Measurements from ENCODE around the gene TIE1. TPM values are rescaled to one million over a fixed set of nuclear protein-coding genes. Genes with fewer than 3 reads are reported as not detected.

The TIE1 gene
- total RNA-seq, 1 experiment from 2014 or later = not detected

DNA sequence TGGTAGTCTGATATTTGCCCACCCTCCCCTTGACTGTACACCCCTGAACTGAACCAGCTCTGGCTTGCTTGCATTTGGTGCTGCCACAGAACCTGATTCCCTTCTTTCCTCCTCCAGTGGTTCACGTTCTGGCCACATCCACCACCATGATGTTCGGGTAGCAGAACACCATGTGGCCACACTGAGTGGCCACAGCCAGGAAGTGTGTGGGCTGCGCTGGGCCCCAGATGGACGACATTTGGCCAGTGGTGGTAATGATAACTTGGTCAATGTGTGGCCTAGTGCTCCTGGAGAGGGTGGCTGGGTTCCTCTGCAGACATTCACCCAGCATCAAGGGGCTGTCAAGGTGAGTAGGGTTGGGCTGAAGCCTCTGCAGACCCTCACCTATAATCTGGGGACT is 59.8 kb downstream of the TIE1 start:
- Histone ChIP-seq H3K4me3 (ENCODE audit: low read depth, low read length, poor library complexity, severe bottlenecking) (peak overlapping the region; percentile 78), H3K9me3 (ENCODE audit: low read depth, low read length, poor library complexity, severe bottlenecking) (no peaks in the 10 kb centered on the region), H3K27ac (ENCODE audit: low read depth, low read length, poor library complexity, severe bottlenecking) (peak overlapping the region; percentile 32), H3K4me1 (ENCODE audit: insufficient read depth, low read length, poor library complexity, severe bottlenecking) (peaks cover 20% of the 10 kb centered on the region), H3K27me3 (replicated peaks; ENCODE audit: insufficient read depth, low read depth, low read length, poor library complexity) (no peaks in the 10 kb centered on the region), H3K36me3 (ENCODE audit: insufficient read depth, low read length, poor library complexity, severe bottlenecking) (peaks cover 56% of the 10 kb centered on the region)
- DNase-seq (ENCODE audit: low spot score) = no peak
- POLR2A ChIA-PET (ENCODE audit: low non-redundant PET) = no interaction called here
- CTCF ChIA-PET = no interaction called here
- no TSS peak for BruUV-seq (replicated peaks)
- intact Hi-C loops (cut with micrococcal nuclease; ENCODE audit: unreplicated experiment) = no loop called here
- TF ChIP-seq EZH2 (IDR thresholded peaks at IDR 0.05; ENCODE audit: borderline replicate concordance, low read depth, low read length, poor library complexity, severe bottlenecking) = no peak
- TF ChIP-seq, protein P1, sequence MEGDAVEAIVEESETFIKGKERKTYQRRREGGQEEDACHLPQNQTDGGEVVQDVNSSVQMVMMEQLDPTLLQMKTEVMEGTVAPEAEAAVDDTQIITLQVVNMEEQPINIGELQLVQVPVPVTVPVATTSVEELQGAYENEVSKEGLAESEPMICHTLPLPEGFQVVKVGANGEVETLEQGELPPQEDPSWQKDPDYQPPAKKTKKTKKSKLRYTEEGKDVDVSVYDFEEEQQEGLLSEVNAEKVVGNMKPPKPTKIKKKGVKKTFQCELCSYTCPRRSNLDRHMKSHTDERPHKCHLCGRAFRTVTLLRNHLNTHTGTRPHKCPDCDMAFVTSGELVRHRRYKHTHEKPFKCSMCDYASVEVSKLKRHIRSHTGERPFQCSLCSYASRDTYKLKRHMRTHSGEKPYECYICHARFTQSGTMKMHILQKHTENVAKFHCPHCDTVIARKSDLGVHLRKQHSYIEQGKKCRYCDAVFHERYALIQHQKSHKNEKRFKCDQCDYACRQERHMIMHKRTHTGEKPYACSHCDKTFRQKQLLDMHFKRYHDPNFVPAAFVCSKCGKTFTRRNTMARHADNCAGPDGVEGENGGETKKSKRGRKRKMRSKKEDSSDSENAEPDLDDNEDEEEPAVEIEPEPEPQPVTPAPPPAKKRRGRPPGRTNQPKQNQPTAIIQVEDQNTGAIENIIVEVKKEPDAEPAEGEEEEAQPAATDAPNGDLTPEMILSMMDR (conservative IDR thresholded peaks at IDR 0.05; ENCODE audit: low read depth, low read length) = no peak

DNA sequence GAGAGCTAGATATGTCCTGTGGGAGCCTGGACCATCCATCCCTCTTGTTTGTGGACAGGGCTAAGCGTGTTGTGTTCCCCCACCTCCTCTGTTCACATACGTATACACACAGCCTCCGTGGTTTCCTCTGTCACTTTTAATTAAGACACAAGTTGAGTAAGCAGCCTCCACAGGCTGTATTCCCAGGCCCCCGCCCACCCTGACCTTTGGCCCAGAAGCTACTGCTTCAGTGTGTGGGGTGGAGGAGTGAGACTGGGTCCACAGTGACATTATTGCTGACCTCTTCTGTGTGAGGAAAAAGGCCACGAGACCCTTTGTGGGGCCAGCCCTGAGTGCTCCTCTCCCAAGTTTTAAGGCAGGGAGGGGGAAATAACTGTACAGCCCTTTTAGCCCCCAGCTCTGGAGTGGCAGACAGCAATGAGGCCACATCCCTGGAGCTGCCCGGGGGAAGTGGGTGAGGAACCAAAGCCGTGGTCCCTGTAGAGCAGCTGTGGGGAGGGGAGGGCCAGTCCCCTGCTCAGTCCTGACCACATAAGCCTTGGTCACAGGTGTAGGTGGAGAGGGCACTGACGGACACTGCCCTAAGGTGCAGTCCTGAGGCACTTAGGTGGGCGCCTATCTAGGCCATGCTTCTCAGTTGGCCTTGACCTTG is 62.6 kb downstream of the TIE1 start:
- peaks cover 20% of the 10 kb centered on the region for H3K4me1 ChIP-seq (ENCODE audit: insufficient read depth, low read length, poor library complexity, severe bottlenecking)
- H3K9me3 ChIP-seq (ENCODE audit: low read depth, low read length, poor library complexity, severe bottlenecking) = no peaks in the 10 kb centered on the region
- DNase-seq (ENCODE audit: low spot score) = no peak
- TF ChIP-seq, protein P1 (conservative IDR thresholded peaks at IDR 0.05; ENCODE audit: low read depth, low read length) = no peak
- TF ChIP-seq EZH2 (IDR thresholded peaks at IDR 0.05; ENCODE audit: borderline replicate concordance, low read depth, low read length, poor library complexity, severe bottlenecking) = no peak
- BruUV-seq (replicated peaks) = TSS peak; percentile 34
- H3K27ac ChIP-seq (ENCODE audit: low read depth, low read length, poor library complexity, severe bottlenecking) = no peak overlapping the region
- no peak overlapping the region for H3K4me3 ChIP-seq (ENCODE audit: low read depth, low read length, poor library complexity, severe bottlenecking)
- ChIA-PET POLR2A (ENCODE audit: low non-redundant PET) (no interaction called here), CTCF (no interaction called here)
- no peaks in the 10 kb centered on the region for H3K27me3 ChIP-seq (replicated peaks; ENCODE audit: insufficient read depth, low read depth, low read length, poor library complexity)
- peaks cover 56% of the 10 kb centered on the region for H3K36me3 ChIP-seq (ENCODE audit: insufficient read depth, low read length, poor library complexity, severe bottlenecking)
- intact Hi-C loops (cut with micrococcal nuclease; ENCODE audit: unreplicated experiment) = no loop called here

DNA sequence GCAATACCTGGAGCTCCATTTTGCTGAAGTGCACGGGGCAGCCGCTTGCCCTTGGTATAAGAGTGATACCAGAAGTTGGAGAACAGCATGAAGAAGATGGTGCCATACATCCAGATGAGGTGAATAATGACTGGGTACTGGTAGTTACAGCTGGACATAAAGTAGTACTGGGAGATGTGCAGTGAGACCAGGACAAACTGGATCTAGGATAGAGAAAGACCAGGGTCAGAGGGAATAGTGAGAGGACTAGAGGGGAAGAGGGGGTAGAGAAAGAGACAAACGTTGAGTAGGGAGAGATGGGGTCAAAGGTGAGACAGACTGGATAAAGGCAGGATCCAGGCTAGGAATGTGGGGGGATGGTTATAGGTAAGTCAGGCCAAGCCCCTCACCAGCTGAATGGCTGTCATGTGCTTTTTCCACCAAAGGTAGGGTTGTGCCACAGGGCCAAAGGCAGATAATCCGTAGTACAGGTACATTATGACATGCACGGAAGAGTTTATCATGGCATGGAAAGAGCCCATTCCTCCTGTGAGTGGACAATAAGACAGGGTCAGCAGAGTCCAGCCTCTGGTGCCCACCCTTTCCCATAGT is 63.2 kb downstream of the TIE1 start:
- intact Hi-C loops (cut with micrococcal nuclease; ENCODE audit: unreplicated experiment) = no loop called here
- ChIA-PET CTCF (interaction anchor here (0.6 kb wide), 1 partner anchor 684 kb away, joined by 4 read pairs; no protein-coding TSS in a partner anchor), POLR2A (ENCODE audit: low non-redundant PET) (no interaction called here)
- Histone ChIP-seq H3K27me3 (replicated peaks; ENCODE audit: insufficient read depth, low read depth, low read length, poor library complexity) (no peaks in the 10 kb centered on the region), H3K4me3 (ENCODE audit: low read depth, low read length, poor library complexity, severe bottlenecking) (no peak overlapping the region), H3K36me3 (ENCODE audit: insufficient read depth, low read length, poor library complexity, severe bottlenecking) (peaks cover 56% of the 10 kb centered on the region), H3K9me3 (ENCODE audit: low read depth, low read length, poor library complexity, severe bottlenecking) (no peaks in the 10 kb centered on the region), H3K4me1 (ENCODE audit: insufficient read depth, low read length, poor library complexity, severe bottlenecking) (peaks cover 25% of the 10 kb centered on the region), H3K27ac (ENCODE audit: low read depth, low read length, poor library complexity, severe bottlenecking) (no peak overlapping the region)
- TF ChIP-seq, protein P1 (conservative IDR thresholded peaks at IDR 0.05; ENCODE audit: low read depth, low read length) = no peak
- no peak for TF ChIP-seq EZH2 (IDR thresholded peaks at IDR 0.05; ENCODE audit: borderline replicate concordance, low read depth, low read length, poor library complexity, severe bottlenecking)
- no peak for DNase-seq (ENCODE audit: low spot score)
- no TSS peak for BruUV-seq (replicated peaks)
